NCI-H1105 (cell line): ENCODE data around the gene RPTOR.

ENCODE experiments used
- DNase-seq: peaks from one replicate; lab custom pipeline; 2025; lab: John Stamatoyannopoulos, UW

The RPTOR gene

GRCh38 chr17:80948019-80948975, 403.7 kb downstream of the RPTOR start:
- no peak for DNase-seq

GRCh38 chr17:80948976-80949450, 404.4 kb downstream of the RPTOR start:
- no peak for DNase-seq

- no peak for DNase-seq
Observed at GRCh38 chr17:80949451-80950421, 405.1 kb downstream of the RPTOR start.

GRCh38 chr17:80950466-80951120, 406.0 kb downstream of the RPTOR start:
- no peak for DNase-seq

- DNase-seq = no peak
Observed at GRCh38 chr17:80951121-80952090, 406.8 kb downstream of the RPTOR start.

- DNase-seq = no peak
Observed at GRCh38 chr17:80952291-80952690, 407.7 kb downstream of the RPTOR start.

GRCh38 chr17:80953471-80954315, 409.1 kb downstream of the RPTOR start:
- DNase-seq = no peak

GRCh38 chr17:80955078-80955477, 410.4 kb downstream of the RPTOR start:
- no peak for DNase-seq

- no peak for DNase-seq
Observed at GRCh38 chr17:80955671-80956280, 411.1 kb downstream of the RPTOR start.

GRCh38 chr17:80956321-80957190, 411.9 kb downstream of the RPTOR start:
- DNase-seq = no peak

- DNase-seq = no peak
Observed at GRCh38 chr17:80957461-80957941, 412.9 kb downstream of the RPTOR start.

- DNase-seq = no peak
Observed at GRCh38 chr17:80959330-80960036, 414.8 kb downstream of the RPTOR start.

- no peak for DNase-seq
Observed at GRCh38 chr17:80960037-80960796, 415.6 kb downstream of the RPTOR start.

GRCh38 chr17:80960797-80961452, 416.3 kb downstream of the RPTOR start:
- DNase-seq = no peak

GRCh38 chr17:80961541-80962330, 417.1 kb downstream of the RPTOR start:
- no peak for DNase-seq
